NCI-H128 (cell line): ENCODE measurements around the gene OR11A1.
"Not testable (repeated sequence)": the region's sequence is repeated elsewhere in the genome, so short reads cannot be mapped to it uniquely, and the experiment has no call there.

Experiments
- DNase-seq: peaks from one replicate; lab custom pipeline; 2025; ENCODE audit not compliant: unreplicated experiment; lab: John Stamatoyannopoulos, UW

The OR11A1 gene

DNA sequence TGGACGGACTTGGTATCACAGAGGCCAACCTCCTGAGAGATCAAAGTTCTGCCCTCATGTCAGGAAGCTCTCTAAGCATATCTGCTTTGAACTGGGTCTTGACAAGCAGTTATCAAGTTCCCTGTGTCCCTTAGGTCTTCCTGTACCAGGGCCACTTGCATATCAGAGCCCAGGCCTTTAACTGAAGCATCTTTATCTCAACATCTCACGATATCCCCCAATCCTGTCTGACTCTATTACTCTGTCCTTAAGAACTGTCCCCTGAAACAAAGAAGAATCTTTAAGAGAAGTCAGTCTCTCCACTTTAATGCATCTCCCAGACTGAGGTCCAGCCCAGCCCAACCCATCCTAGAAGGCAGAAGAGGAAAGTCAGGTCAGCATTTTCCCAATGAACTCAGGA is 22.7 kb upstream of the OR11A1 start:
- no peak for DNase-seq

- DNase-seq, result no peak
These were observed 21.9 kb upstream of the OR11A1 start for GRCh38 chr6:29478740-29479139.

DNA sequence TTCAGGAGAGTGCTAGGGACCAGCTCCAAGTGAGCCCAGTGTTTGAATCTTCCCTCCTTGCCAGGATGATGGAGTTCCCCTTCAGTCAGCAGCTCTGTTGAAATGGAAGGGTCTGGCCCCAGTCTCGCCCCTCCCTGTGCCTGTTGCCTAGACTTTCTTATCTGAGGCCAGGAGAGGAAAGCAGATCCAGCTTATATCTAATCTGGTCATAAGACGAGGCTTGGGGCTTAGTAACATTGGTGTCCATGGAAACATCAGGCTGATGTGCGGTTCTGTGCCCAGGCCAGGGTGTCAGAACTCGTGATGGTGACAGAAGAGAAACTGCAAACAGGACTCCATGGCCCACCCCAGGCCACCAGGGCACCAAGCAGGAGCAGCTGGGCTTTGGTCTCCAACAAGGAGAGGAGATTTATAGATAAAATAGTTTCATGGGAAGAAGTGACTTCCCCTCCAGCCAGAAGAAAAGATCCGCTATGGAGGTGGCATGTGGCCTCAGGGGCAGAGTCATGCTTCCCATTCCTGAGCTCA is 21.1 kb upstream of the OR11A1 start:
- no peak for DNase-seq

DNA sequence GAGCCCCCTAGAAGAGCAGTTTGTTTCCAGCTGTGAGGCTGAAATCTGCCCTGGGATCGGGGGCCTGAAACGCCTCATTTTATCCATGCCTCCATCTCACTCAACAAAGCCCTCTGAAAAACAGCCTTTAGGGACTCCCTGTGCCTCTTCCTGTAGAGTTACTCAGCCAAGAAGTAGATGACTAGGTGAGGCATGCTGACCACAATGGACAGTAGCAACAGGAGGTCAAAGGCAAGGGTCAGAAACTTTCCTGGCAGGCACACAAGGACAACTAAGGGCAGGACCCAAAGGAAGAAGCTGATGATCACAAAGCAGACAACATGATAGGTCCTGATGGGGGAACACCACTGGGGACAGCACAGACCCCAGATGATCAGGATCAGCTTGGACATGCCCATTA is 18.1 kb upstream of the OR11A1 start:
- no peak for DNase-seq

DNA sequence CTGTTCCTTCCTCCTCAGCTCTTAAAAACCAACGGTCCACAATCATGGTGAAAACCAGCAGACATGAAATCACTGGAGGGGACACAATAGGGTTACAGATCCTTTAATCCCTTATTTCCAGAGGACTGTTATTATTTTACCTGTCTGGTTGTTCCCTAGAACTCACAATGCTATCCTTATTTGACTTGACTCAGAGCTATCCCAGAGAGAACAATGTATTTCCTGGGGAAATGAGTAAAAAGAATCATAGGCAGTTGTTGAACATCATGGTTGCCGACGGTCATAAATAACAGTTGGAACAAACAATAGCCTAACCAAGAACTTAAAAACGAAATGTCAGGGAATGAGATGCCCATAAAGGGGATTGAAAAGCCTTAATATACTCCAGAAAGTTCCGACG is 9.4 kb upstream of the OR11A1 start:
- no peak for DNase-seq

DNA sequence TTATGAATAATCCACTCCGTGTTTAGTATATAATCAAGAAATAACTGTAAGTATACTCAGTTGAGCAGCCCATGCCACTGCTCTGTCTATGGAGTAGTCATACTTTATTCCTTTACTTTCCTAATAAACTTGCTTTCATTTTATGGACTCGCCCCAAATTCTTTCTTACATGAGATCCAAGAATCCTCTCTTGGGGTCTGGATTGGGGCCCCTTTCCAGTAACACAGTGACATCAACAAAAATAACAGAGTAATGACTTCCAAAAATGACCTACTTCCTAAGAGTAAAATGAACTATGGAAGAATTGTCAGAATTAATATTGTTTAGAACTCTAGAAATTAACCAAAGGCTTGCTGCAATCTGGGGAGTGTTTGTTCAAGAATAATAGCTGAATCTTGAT is 8.9 kb upstream of the OR11A1 start:
- no peak for DNase-seq

GRCh38 chr6:29465279-29465678 is 8.4 kb upstream of the OR11A1 start:
- DNase-seq, result no peak

DNA sequence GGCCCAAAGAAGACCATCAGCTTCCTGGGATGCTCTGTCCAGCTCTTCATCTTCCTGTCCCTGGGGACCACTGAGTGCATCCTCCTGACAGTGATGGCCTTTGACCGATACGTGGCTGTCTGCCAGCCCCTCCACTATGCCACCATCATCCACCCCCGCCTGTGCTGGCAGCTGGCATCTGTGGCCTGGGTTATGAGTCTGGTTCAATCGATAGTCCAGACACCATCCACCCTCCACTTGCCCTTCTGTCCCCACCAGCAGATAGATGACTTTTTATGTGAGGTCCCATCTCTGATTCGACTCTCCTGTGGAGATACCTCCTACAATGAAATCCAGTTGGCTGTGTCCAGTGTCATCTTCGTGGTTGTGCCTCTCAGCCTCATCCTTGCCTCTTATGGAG is 5.2 kb upstream of the OR11A1 start:
- DNase-seq, result no peak

DNA sequence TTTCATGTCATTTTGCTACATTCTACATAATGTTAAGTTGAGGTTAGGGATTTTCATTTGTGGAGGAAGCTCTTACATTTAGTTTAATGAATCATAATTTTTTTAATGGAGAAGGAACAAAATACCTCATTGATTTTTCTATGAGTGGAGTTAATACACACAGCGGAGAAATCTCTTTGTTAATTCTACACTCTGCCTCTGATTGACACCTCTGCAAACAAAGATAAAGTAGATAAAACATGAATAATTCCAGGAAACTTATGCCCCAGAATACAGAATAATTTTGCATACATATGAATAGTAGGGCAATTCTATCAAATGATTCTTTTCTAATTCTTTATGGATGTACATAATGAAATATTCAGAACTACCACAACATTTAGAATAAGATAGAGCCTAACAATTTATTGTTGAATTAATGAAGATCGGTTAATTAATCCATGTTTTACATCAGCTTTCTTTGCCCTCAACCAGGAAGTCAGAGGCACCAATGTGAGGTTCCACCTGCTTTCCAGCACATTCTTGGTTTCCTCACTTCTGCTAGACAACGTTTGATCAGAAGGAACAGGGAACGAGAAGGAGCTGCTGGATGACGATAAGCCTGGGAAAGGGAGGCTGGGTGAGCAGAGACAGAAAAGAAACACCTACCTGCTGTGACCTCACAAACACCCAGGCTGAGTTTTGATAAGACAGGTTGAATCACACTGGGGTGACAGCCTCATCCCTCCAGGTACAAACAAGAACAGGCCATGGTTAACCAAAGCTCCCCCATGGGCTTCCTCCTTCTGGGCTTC is 4.3 kb upstream of the OR11A1 start:
- DNase-seq, result no peak

DNA sequence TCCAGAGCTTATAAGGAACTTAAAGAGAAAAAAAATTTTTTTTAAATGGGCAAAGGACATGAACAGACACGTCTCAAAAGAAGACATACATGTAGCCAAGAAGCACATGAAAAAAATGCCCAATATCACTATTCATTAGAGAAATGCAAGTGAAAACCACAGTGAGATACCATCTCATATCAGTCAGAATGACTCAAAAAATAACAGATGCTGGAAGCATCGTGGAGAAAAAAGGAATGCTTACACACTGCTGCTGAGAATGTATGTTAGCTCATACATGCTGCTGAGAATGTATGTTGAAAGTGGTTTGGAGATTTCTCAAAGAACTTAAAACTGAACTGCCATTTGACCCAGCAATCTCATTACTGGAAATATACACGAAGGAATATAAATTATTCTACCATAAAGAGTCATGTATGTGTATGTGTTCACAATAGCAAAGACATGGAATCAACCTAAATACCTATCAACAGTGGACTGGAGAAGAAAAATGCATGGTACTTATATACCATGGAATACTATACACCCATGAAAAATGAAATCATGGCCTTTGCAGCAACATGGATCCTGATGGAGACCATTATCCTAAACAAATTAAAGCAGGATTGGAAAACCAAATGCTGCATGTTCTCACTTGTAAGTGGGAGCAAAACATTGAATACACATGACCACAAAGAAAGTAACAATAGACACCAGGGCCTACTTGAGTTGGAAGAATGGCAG is 5.2 kb downstream of the OR11A1 start:
- DNase-seq, result no peak

DNA sequence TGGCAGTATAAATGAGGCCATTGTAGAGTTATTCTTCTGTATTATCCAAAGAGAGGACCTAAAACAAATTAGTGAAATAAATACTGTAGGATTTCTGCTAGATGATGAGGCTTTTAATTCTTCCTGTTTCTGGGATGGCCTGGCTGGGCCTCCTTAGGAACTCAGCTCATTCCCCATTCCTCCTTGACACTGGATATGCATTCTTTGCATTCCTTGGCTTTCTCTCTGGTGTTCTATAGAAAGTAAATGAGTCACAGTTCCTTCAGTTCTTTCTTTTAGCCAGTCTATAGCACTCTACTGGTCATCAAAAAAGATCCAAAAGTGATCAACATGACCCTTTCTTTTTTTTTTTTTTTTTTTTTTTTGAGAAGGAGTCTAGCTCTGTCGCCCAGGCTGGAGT is 9.2 kb downstream of the OR11A1 start:
- DNase-seq, result no peak

- DNase-seq, result not testable (repeated sequence)
These were observed 12.8 kb downstream of the OR11A1 start for GRCh38 chr6:29444031-29444430.

- DNase-seq, result no peak
These were observed 14.2 kb downstream of the OR11A1 start for GRCh38 chr6:29442719-29443118.

DNA sequence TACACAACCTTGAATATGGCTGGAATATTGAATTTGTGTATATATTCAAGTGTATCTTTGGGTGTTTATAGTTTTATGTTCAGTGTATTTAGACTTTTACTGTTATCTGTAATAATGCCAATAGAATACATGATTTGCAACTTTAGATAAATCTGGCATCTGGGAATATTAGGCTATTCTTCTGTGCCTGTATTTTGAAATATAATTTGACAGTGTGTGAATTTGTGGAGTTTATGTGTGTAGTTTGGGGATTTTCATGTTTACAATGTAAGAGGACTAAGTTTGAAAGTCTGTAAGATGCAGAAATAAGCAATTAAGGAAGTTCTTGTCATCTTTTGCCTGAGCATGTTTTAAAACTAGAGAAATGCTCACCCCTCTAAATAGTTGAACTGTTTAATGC is 17.9 kb downstream of the OR11A1 start, which contains the start of gene OR10C1:
OR10C1 (plus strand) TSS at position 301 of the 400 bp plus-strand sequence. CDS start 710 bp downstream, outside the sequence.
- DNase-seq, result no peak

- not testable (repeated sequence) for DNase-seq
These were observed 20.1 kb downstream of the OR11A1 start for GRCh38 chr6:29436730-29437129.

DNA sequence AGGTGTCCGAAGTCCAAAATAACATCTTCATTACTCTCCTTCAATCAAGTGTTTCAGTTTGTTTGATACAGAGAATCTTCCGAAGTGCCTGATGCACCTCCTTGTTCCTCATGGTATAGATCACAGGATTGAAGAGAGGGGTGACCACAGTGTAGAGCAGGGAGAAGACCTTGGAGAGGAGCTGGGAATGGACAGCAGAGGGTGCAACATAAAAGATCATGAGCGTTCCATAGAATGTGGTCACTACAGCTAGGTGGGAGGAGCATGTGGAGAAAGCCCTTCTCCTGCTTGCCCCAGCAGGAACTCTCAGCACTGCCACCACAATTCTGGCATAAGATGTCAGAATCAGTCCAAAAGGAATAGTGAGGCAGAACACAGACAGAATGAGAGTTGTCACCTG is 30.2 kb downstream of the OR11A1 start:
- no peak for DNase-seq

GRCh38 chr6:29425075-29425474 is 31.8 kb downstream of the OR11A1 start:
- DNase-seq, result no peak

GRCh38 chr6:29424575-29424974 is 32.3 kb downstream of the OR11A1 start:
- no peak for DNase-seq

DNA sequence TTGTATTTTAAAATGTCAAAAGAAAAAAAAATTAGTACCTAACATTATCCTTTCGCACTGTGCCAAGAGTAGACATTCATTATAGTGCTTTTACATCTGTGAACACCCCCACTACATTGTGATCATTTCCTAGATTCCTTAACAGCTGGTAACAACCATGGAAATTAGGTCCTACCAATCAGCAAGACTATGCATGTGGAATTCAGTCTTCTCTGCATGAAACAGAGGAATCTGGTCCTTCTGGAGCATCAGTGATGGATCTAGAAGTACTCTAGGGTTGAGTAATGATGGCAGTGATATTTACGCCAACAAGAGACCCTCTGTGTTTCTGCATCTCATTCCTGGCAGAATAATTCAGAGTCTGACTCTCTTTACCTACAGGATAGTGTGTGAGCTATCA is 32.7 kb downstream of the OR11A1 start:
- no peak for DNase-seq

- DNase-seq, result no peak
These were observed 37.4 kb downstream of the OR11A1 start for GRCh38 chr6:29419516-29419915.

GRCh38 chr6:29414588-29414987 is 42.3 kb downstream of the OR11A1 start, which contains the start of gene OR12D1:
TSS of gene OR12D1 (plus strand) at chr6:29414928.
- no peak for DNase-seq

- no peak for DNase-seq
These were observed 53.1 kb downstream of the OR11A1 start for GRCh38 chr6:29403801-29404200.
